SK-N-SH (cell line): Measurements from ENCODE around the gene PSMA3.

Experiments
- CTCF ChIP-seq: fragments of 200-600 bp; sonication (generic); IDR thresholded peaks from 2 replicates; pipeline ENCODE4 v1.6.1; 2017; ENCODE audit warnings: antibody characterized with exemption, mild to moderate bottlenecking, moderate library complexity
- EP300 ChIP-seq, 2 experiments: IDR thresholded peaks; 2 replicates each; pipeline versions ENCODE4 v1.4.0 to v1.6.1; 2012; ENCODE audit warnings: borderline replicate concordance in 1 of 2, low read depth in 1 of 2, low read length in 1 of 2
- FOXM1 ChIP-seq: IDR thresholded peaks from 2 replicates; pipeline ENCODE4 v1.4.0; 2012; ENCODE audit warnings: low read depth, mild to moderate bottlenecking
- JUND ChIP-seq: IDR thresholded peaks from 2 replicates; pipeline ENCODE4 v1.4.0; 2012
- MEF2A ChIP-seq: IDR thresholded peaks from 2 replicates; pipeline ENCODE4 v1.4.0; 2012; ENCODE audit warnings: low read depth, borderline replicate concordance
- POLR2AphosphoS5 ChIP-seq: IDR thresholded peaks from 2 replicates; pipeline ENCODE4 v1.6.1; 2012; ENCODE audit warnings: low read depth, low read length
- RCOR1 ChIP-seq: fragments of 150-350 bp; IDR thresholded peaks from 2 replicates; pipeline ENCODE4 v1.6.1; 2017; ENCODE audit warnings: antibody characterized with exemption, low read length
- REST ChIP-seq: IDR thresholded peaks from 2 replicates; pipeline ENCODE4 v1.6.1; 2012; ENCODE audit warnings: mild to moderate bottlenecking, low read depth, low read length, moderate library complexity
- SMC3 ChIP-seq: IDR thresholded peaks from 2 replicates; pipeline ENCODE4 v1.6.1; 2012; ENCODE audit warnings: low read depth, low read length, improper control_type of control experiment
- TAF1 ChIP-seq: IDR thresholded peaks from 2 replicates; pipeline ENCODE4 v1.6.1; 2012; ENCODE audit warnings: low read depth, mild to moderate bottlenecking, low read length, moderate library complexity, borderline replicate concordance
- USF1 ChIP-seq: IDR thresholded peaks from 2 replicates; pipeline ENCODE4 v1.4.0; 2012; ENCODE audit warnings: low read depth, borderline replicate concordance

GRCh38 chr14:58216544-58216943 is 28.1 kb upstream of the PSMA3 start:
- TF ChIP-seq RCOR1 (no peak), FOXM1 (no peak), TAF1 (no peak), POLR2AphosphoS5 (no peak), CTCF (no peak), EP300 (IDR thresholded peaks at IDR 0.05; ENCODE audit: borderline replicate concordance in 1 of 2, low read depth in 1 of 2, low read length in 1 of 2) (no peak), JUND (no peak), SMC3 (no peak), USF1 (no peak), REST (no peak), MEF2A (no peak)
